A673 (cell line): Measurements from ENCODE around the gene NOMO2.
"Not testable (repeated sequence)": the region's sequence is repeated elsewhere in the genome, so short reads cannot be mapped to it uniquely, and the experiment has no call there.

Source experiments
- CTCF ChIP-seq: fragments of 300-800, 200-600 bp; sonication (generic); conservative IDR thresholded peaks from 2 replicates; pipeline ENCODE4 v1.5.1; 2017; ENCODE audit warnings: low read depth, mild to moderate bottlenecking, antibody characterized with exemption, low read length, moderate library complexity, mixed read lengths
- EZH2 ChIP-seq: fragments of 200-600 bp; sonication (generic); IDR thresholded peaks from 2 replicates; pipeline ENCODE4 v1.6.1; 2017; ENCODE audit warnings: borderline replicate concordance, low read depth, mild to moderate bottlenecking, mixed read lengths, antibody characterized with exemption, low read length; ENCODE audit not compliant: poor library complexity, severe bottlenecking

- not testable (repeated sequence) for TF ChIP-seq CTCF, EZH2
These were observed 63.5 kb downstream of the NOMO2 start for GRCh38 chr16:18498430-18498829.
